GM19395 (cell line): Measurements from ENCODE around the gene RDH5.

Experiments
- ATAC-seq: cut with Tn5 transposase; IDR thresholded peaks from one replicate; pipeline ENCODE4 v1.9.1; 2021; ENCODE audit warnings: mild to moderate bottlenecking, moderate library complexity; ENCODE audit not compliant: unreplicated experiment

The RDH5 gene

GRCh38 chr12:55720071-55720564 lies at the start of gene RDH5:
RDH5 (plus strand) TSS chr12:55720393; CDS start chr12:55721185, 792 bp downstream.
- ATAC-seq, result no peak

- no peak for ATAC-seq
These were observed 48.4 kb upstream of the RDH5 start for GRCh38 chr12:55671746-55672145.

- ATAC-seq, result peak; percentile 100
These were observed 46.6 kb upstream of the RDH5 start for GRCh38 chr12:55673638-55674037.

- no peak for ATAC-seq
These were observed 44.5 kb upstream of the RDH5 start for GRCh38 chr12:55675666-55676065.

- no peak for ATAC-seq
These were observed 43.5 kb upstream of the RDH5 start for GRCh38 chr12:55676707-55677106.

- no peak for ATAC-seq
These were observed 40.5 kb upstream of the RDH5 start for GRCh38 chr12:55679691-55680090.

GRCh38 chr12:55681142-55682077 lies 38.8 kb upstream of the RDH5 start:
- no peak for ATAC-seq

- ATAC-seq, result no peak
These were observed 38.0 kb upstream of the RDH5 start for GRCh38 chr12:55682087-55682796.

GRCh38 chr12:55683676-55684075 lies 36.5 kb upstream of the RDH5 start:
- ATAC-seq, result no peak

- no peak for ATAC-seq
These were observed 35.3 kb upstream of the RDH5 start for GRCh38 chr12:55684761-55685370.

GRCh38 chr12:55685671-55686070 lies 34.5 kb upstream of the RDH5 start:
- no peak for ATAC-seq

GRCh38 chr12:55686366-55687010 lies 33.7 kb upstream of the RDH5 start:
- no peak for ATAC-seq

- peak; percentile 62 for ATAC-seq
These were observed 32.4 kb upstream of the RDH5 start for GRCh38 chr12:55687746-55688145.

- ATAC-seq, result no peak
These were observed 31.2 kb upstream of the RDH5 start for GRCh38 chr12:55688716-55689655.

GRCh38 chr12:55692631-55693322 lies 27.4 kb upstream of the RDH5 start:
- ATAC-seq, result no peak

GRCh38 chr12:55693323-55694187 lies 26.6 kb upstream of the RDH5 start:
- ATAC-seq, result no peak

GRCh38 chr12:55694188-55694515 lies 26.0 kb upstream of the RDH5 start:
- no peak for ATAC-seq

GRCh38 chr12:55694651-55695050 lies 25.5 kb upstream of the RDH5 start:
- ATAC-seq, result no peak
